ENCODE results near the gene KRTAP4-4.

Gene KRTAP4-4

DNA sequence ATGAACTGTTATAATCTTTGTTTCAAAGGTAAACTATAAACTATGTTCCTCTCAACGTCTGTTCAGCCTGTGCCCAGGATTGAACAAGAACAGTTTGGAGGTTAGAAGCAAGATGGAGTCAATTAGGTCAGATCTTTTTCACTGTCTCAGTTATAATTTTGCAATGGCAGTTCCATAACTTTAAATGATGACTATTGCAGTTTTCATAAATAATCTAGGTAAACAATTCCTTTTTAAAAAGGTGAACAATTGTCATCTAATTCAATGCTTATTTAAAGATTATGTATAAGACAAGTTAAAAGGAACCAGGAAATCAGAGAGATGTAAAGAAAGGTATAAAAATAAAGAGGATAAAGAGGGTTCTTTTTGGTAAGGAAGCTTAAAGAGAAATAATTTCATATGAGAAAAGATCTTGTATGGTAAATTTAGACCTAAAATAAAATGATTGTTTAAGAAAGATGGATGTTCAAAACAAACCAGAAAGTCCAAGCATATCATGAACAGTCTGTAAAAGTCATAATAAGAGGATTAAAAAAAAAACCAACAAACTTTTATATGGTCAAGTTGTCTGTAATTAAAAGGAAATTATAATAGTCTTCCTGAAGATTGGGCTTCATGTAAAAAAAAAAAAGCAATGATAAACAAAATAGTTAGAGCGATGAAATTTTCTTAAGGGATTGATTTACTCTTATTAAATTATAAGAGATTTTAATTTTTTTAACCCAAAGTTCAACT lies 49.2 kb downstream of the KRTAP4-4 start:
- DNase-seq (ENCODE audit: low read depth), result no peak

All from GM04504 (cell line).